Natural killer cell (primary cell): ENCODE results near the gene IGF1R. TPM values are rescaled to one million over a fixed set of nuclear protein-coding genes. Genes with fewer than 3 reads are reported as not detected.

Experiments used
- ATAC-seq, 3 donors: fragments of 150-1000 bp in 2 of 3; fragments of 200-7000 bp in 1 of 3; cut with Tn5 transposase; 1 replicate in 1 of 3; 2 replicates in 2 of 3; pipeline ENCODE4 v1.10.0; 2021; ENCODE audit warnings: mild to moderate bottlenecking in 2 of 3, moderate library complexity in 2 of 3
- DNase-seq, 2 donors: peaks; one replicate each; pipeline versions ENCODE4 v3.0.0 to v3.0.0-alpha.2; 2013 to 2021; ENCODE audit warnings: mixed read lengths in 1 of 2
- H3K27ac ChIP-seq: one replicate; pipeline ENCODE4 v1.5.1; 2013; ENCODE audit warnings: mild to moderate bottlenecking, low read length
- H3K27me3 ChIP-seq: one replicate; pipeline ENCODE4 v1.6.1; 2013; ENCODE audit warnings: low read length; ENCODE audit not compliant: control insufficient read depth, insufficient read depth
- H3K36me3 ChIP-seq: one replicate; pipeline ENCODE4 v1.6.1; 2013; ENCODE audit warnings: low read length; ENCODE audit not compliant: control insufficient read depth, insufficient read depth
- H3K4me1 ChIP-seq: one replicate; pipeline ENCODE4 v1.6.1; 2013; ENCODE audit warnings: low read length; ENCODE audit not compliant: control insufficient read depth, insufficient read depth
- H3K4me3 ChIP-seq: one replicate; pipeline ENCODE4 v1.5.1; 2013; ENCODE audit warnings: low read length
- H3K9me3 ChIP-seq: one replicate; pipeline ENCODE4 v1.6.1; 2013; ENCODE audit warnings: low read length; ENCODE audit not compliant: control insufficient read depth, insufficient read depth
- H3K27ac Mint-ChIP-seq, 2 donors: one replicate each; pipeline ENCODE4 v1.8.0; 2022; ENCODE audit warnings: mild to moderate bottlenecking in 2 of 2, mixed read lengths in 2 of 2, moderate library complexity in 1 of 2
- H3K27me3 Mint-ChIP-seq, 2 donors: one replicate each; pipeline ENCODE4 v1.8.0; 2022; ENCODE audit warnings: low read depth in 2 of 2, mixed read lengths in 2 of 2
- H3K36me3 Mint-ChIP-seq: one replicate; pipeline ENCODE4 v1.8.0; 2022; ENCODE audit warnings: mixed read lengths
- H3K4me1 Mint-ChIP-seq, 2 donors: one replicate each; pipeline ENCODE4 v1.8.0; 2022; ENCODE audit warnings: mixed read lengths in 2 of 2
- H3K4me3 Mint-ChIP-seq: one replicate; pipeline ENCODE4 v1.8.0; 2022; ENCODE audit warnings: mild to moderate bottlenecking, moderate library complexity, mixed read lengths
- H3K9me3 Mint-ChIP-seq, 2 donors: one replicate each; pipeline ENCODE4 v1.8.0; 2022; ENCODE audit warnings: mixed read lengths in 2 of 2
- CTCF ChIP-seq: fragments of 200-600 bp; IDR thresholded peaks from one replicate; pipeline ENCODE4 v1.8.0; 2022; ENCODE audit warnings: antibody characterized with exemption
- WGBS: methylation state at CpG from one replicate; pipeline ENCODE4 v1.1.7; 2013; ENCODE audit warnings: missing lambda C conversion rate; ENCODE audit not compliant: insufficient coverage; 5-methylcytosine and 5-hydroxymethylcytosine counted together
- intact Hi-C: fragments of 100-400 bp; cut with micrococcal nuclease; formaldehyde crosslinking; loops from one replicate; pipeline ENCODE4 v1.14.2; 2022
- total RNA-seq, 4 donors: library from RNA; stranded (reverse); fragments of 120-200 nt in 1 of 4; gene quantifications; one replicate each; pipeline versions ENCODE4 v1.2.3 to v1.2.4, GENCODE V29; 2013 to 2022

The IGF1R gene
- 10 to 100 TPM; 47.3 to 50.7 (median 49.0) TPM for total RNA-seq
- 21.0 TPM for total RNA-seq (2013)

- H3K36me3 ChIP-seq = no peaks in the 10 kb centered on the region
- TF ChIP-seq CTCF = no peak
- H3K4me1 ChIP-seq = peaks cover 24% of the 10 kb centered on the region
- DNase-seq = peak; percentile 94 to 95
- H3K4me3 Mint-ChIP-seq = peak within 1 kb of the TSS; percentile 91
- H3K27ac ChIP-seq = peak within 1 kb of the TSS; percentile 53
- ATAC-seq = peak; percentile 73 to 91 (median 79)
- H3K27ac Mint-ChIP-seq = peak within 1 kb of the TSS; percentile 60 to 99
- H3K9me3 Mint-ChIP-seq = no peaks in the 10 kb centered on the region
- intact Hi-C loops = loop anchor here (1.0 kb wide), 1 partner anchor 205 kb away; no protein-coding TSS in a partner anchor
- H3K27me3 Mint-ChIP-seq = peaks cover 33 to 36% of the 10 kb centered on the region in 2 donors
- peaks cover 15% of the 10 kb centered on the region for H3K27me3 ChIP-seq
- H3K36me3 Mint-ChIP-seq = no peaks in the 10 kb centered on the region
- peak within 1 kb of the TSS; percentile 84 for H3K4me3 ChIP-seq
- peaks cover 28 to 35% of the 10 kb centered on the region in 2 donors for H3K4me1 Mint-ChIP-seq
- under 1% methylated on average over 100 of the region's 106 CpGs for WGBS
- no peaks in the 10 kb centered on the region for H3K9me3 ChIP-seq
Observed at GRCh38 chr15:98647774-98648653, at the start of gene IGF1R. Gene IGF1R, plus strand, starts transcription at chr15:98648539. Its CDS starts 1,043 bp downstream, at chr15:98649582.

GRCh38 chr15:98599909-98600691 lies 48.2 kb upstream of the IGF1R start:
- no peaks in the 10 kb centered on the region for H3K9me3 ChIP-seq
- Mint-ChIP-seq H3K36me3 (no peaks in the 10 kb centered on the region), H3K4me3 (peak overlapping the region; percentile 81), H3K27ac (peak overlapping the region in 1 of 2 donors; percentile 44), H3K4me1 (peaks cover 15% of the 10 kb centered on the region in 2 donors), H3K9me3 (no peaks in the 10 kb centered on the region), H3K27me3 (peaks cover 0 to 7% of the 10 kb centered on the region in 2 donors)
- DNase-seq = peak in 1 of 2 donors; percentile 60
- intact Hi-C loops = no loop called here
- peaks cover 2% of the 10 kb centered on the region for H3K27me3 ChIP-seq
- H3K4me1 ChIP-seq = peaks cover 6% of the 10 kb centered on the region
- H3K36me3 ChIP-seq = no peaks in the 10 kb centered on the region
- no peak overlapping the region for H3K27ac ChIP-seq
- H3K4me3 ChIP-seq = no peak overlapping the region
- ATAC-seq = peak; percentile 32 to 63 (median 50)
- WGBS = 20% methylated on average over 15 of the region's 15 CpGs
- TF ChIP-seq CTCF = no peak

GRCh38 chr15:98604983-98605382 lies 43.4 kb upstream of the IGF1R start:
- DNase-seq (no peak), ATAC-seq (no peak)
- H3K4me3 Mint-ChIP-seq = no peak overlapping the region
- no peaks in the 10 kb centered on the region for H3K9me3 Mint-ChIP-seq
- no peak overlapping the region for H3K27ac ChIP-seq
- no peaks in the 10 kb centered on the region for H3K36me3 ChIP-seq
- TF ChIP-seq CTCF = no peak
- H3K4me3 ChIP-seq = no peak overlapping the region
- H3K27ac Mint-ChIP-seq = no peak overlapping the region
- WGBS = 95% methylated on average over 15 of the region's 15 CpGs
- H3K9me3 ChIP-seq = no peaks in the 10 kb centered on the region
- intact Hi-C loops = no loop called here
- peaks cover 7 to 9% of the 10 kb centered on the region in 2 donors for H3K27me3 Mint-ChIP-seq
- H3K4me1 Mint-ChIP-seq = peaks cover 8 to 10% of the 10 kb centered on the region in 2 donors
- no peaks in the 10 kb centered on the region for H3K27me3 ChIP-seq
- no peaks in the 10 kb centered on the region for H3K36me3 Mint-ChIP-seq
- peaks cover 5% of the 10 kb centered on the region for H3K4me1 ChIP-seq
